Natural killer cell treated with Interleukin-12 subunit alpha and Interleukin-12 subunit beta and Interleukin-15 and Interleukin-18, amount 100 ng/mL, for 72 hours (primary cell): ENCODE results near the gene IFNGR1. TPM values are rescaled to one million over a fixed set of nuclear protein-coding genes. Genes with fewer than 3 reads are reported as not detected.
A peak's percentile ranks its signal among the peaks of the same experiment; 100 is the strongest.
"Not testable (repeated sequence)": the region's sequence is repeated elsewhere in the genome, so short reads cannot be mapped to it uniquely, and the experiment has no call there.

Experiments
- ATAC-seq, 2 donors: fragments of 150-1000 bp; cut with Tn5 transposase in 1 of 2; sonication (Bioruptor Pico), chemical (Tn5 transposase) in 1 of 2; 2 replicates each; pipeline ENCODE4 v1.10.0; 2021
- DNase-seq: peaks from one replicate; pipeline ENCODE4 v3.0.0; 2022; ENCODE audit warnings: low spot score
- H3K27ac Mint-ChIP-seq, 2 donors: 1 replicate in 1 of 2; 2 replicates in 1 of 2; pipeline ENCODE4 v1.8.0; 2022; ENCODE audit warnings: mixed read lengths in 2 of 2, mild to moderate bottlenecking in 1 of 2, moderate library complexity in 1 of 2
- H3K27me3 Mint-ChIP-seq, 2 donors: 1 replicate in 1 of 2; 2 replicates in 1 of 2; pipeline ENCODE4 v1.8.0; 2022; ENCODE audit warnings: mixed read lengths in 2 of 2
- H3K36me3 Mint-ChIP-seq: one replicate; pipeline ENCODE4 v1.8.0; 2022; ENCODE audit warnings: mixed read lengths
- H3K4me1 Mint-ChIP-seq, 2 donors: 1 replicate in 1 of 2; 2 replicates in 1 of 2; pipeline ENCODE4 v1.8.0; 2022; ENCODE audit warnings: low read depth in 2 of 2, mixed read lengths in 2 of 2, mild to moderate bottlenecking in 1 of 2
- H3K4me3 Mint-ChIP-seq: one replicate; pipeline ENCODE4 v1.8.0; 2022; ENCODE audit warnings: mixed read lengths
- H3K9me3 Mint-ChIP-seq: 2 replicates; pipeline ENCODE4 v1.8.0; 2022; ENCODE audit warnings: mixed read lengths
- total RNA-seq, 2 donors: library from RNA; stranded (reverse); gene quantifications; one replicate each; pipeline ENCODE4 v1.2.3, GENCODE V29; 2022

The IFNGR1 gene
- 10 to 100 TPM; 19.8 to 31.9 TPM for total RNA-seq

DNA sequence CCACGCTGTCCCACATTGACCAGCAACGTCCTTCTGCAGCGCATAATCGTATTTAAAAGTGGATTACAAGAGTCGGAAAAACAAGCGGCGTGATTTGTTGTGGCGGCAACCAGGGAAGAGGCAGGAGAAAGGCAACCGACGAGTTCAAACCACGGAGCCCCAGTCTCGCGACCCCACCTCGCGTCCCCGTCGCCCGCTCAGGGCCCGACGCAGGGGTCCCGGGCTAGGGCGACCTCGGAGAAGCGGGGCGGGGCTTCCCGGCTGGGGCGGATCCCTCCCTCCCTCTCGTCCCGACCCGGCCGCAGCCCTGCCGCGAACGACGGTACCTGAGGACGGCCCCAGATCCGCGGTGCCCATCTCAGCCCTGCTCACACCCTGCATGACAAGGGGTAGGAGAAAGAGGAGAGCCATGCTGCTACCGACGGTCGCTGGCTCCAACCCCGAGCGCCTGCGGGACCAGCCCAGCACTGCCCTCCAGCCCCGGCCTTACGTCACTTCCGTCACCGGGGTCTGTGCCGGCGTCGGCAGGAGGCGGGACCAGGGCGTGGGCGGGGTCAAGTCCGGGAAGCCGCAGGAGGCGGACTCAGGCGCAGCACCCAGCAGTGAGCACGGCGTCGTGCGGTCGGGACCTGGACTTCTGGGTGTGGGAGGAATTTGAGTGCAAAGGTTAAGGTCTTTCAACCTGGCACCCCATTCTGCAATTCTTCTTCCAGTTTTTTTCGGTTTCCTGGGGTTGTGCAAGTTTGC, at the start of gene IFNGR1:
TSS of gene IFNGR1 (minus strand) at position 469 of the 747 bp plus-strand sequence. CDS start at position 411, 58 bp downstream.
- DNase-seq (peak; percentile 97), ATAC-seq (peak; percentile 96)
- H3K4me1 Mint-ChIP-seq = peaks cover 53 to 61% of the 10 kb centered on the region in 2 donors
- H3K9me3 Mint-ChIP-seq = no peaks in the 10 kb centered on the region
- peak within 1 kb of the TSS; percentile 97 to 99 for H3K27ac Mint-ChIP-seq
- peaks cover 10% of the 10 kb centered on the region for H3K36me3 Mint-ChIP-seq
- peak within 1 kb of the TSS; percentile 100 for H3K4me3 Mint-ChIP-seq
- H3K27me3 Mint-ChIP-seq = peaks cover 0 to 2% of the 10 kb centered on the region in 2 donors

DNA sequence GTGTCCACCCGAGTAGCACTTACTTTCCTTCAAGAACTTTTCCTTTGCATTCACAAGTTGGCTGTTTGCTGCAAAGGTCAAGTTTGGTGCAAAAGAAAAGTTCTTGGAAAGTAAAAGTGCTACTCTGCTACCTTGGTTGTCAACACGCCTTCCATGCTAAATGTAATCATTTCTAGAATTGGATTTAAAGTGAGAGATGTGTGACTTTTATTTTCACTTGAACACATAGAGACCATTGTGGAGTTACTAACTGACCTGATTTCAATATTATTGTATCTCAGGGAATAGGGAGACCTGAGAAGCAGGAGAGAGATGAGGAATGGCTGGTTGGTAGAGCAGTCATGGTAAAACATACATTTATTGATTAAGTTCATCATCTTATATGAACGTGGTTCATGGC, 49.7 kb upstream of the IFNGR1 start:
- peaks cover 26 to 31% of the 10 kb centered on the region in 2 donors for H3K4me1 Mint-ChIP-seq
- peak overlapping the region; percentile 60 for H3K4me3 Mint-ChIP-seq
- no peaks in the 10 kb centered on the region for H3K9me3 Mint-ChIP-seq
- peak overlapping the region; percentile 17 for H3K27ac Mint-ChIP-seq
- H3K27me3 Mint-ChIP-seq = no peaks in the 10 kb centered on the region
- H3K36me3 Mint-ChIP-seq = no peaks in the 10 kb centered on the region
- peak; percentile 69 for ATAC-seq
- DNase-seq = no peak

DNA sequence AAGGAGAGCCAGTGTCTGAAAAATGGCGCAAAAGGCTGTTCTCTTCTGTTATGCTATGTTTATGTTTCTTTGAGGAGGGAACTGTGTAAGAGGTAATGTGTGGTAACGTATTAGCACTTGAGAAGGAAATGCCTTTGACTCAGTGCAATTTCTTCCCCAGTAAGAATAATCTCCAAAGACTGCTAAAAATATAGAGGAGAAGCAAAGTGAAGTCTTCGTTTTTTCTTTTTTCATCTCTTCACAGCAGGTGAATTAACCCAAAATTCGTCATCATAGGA, 47.1 kb upstream of the IFNGR1 start:
- H3K27ac Mint-ChIP-seq = no peak overlapping the region
- H3K4me1 Mint-ChIP-seq = peaks cover 43 to 48% of the 10 kb centered on the region in 2 donors

DNA sequence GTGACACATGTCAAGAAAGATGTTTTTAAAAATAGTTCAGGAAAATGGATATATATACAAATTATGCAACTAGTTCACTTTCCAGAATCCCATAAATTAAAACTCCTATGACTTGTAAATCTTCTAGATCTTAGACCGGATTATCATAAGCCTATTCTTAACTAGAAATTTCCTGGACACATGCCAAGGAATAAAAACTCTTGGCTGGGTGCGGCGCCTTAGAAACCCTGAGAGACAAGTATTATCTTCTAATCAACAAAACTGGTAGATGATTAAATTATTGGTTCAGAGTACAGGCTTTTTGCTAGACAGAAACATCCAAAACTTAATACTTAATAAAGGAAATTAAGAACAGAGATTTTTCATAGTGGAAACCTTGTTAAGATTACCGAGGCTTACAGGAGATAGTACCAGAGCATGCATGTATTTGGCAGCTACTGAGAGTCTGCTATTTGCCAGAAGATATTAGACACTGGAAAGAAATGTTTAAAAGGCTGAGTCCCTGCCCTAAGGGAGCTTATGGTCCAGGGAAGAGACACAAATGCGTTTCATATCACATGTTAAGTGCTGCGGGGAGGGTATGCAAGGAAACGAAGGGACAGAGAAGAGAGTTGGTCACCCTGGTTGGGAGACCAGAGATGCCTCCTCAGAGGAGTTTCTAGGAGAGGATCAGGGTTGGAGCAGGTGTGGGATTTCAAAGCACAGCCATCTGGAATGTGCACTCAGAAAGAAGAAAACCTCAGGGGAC, 46.5 kb upstream of the IFNGR1 start:
- no peak for DNase-seq
- Mint-ChIP-seq H3K4me1 (peaks cover 48 to 53% of the 10 kb centered on the region in 2 donors), H3K9me3 (no peaks in the 10 kb centered on the region), H3K27me3 (no peaks in the 10 kb centered on the region), H3K27ac (no peak overlapping the region), H3K4me3 (no peak overlapping the region), H3K36me3 (no peaks in the 10 kb centered on the region)
- ATAC-seq = no peak

More for the DNA sequence above, 47.1 kb upstream of the IFNGR1 start:
- H3K36me3 Mint-ChIP-seq = no peaks in the 10 kb centered on the region
- no peak overlapping the region for H3K4me3 Mint-ChIP-seq
- no peak for DNase-seq
- no peaks in the 10 kb centered on the region for H3K27me3 Mint-ChIP-seq
- no peaks in the 10 kb centered on the region for H3K9me3 Mint-ChIP-seq
- ATAC-seq = no peak

DNA sequence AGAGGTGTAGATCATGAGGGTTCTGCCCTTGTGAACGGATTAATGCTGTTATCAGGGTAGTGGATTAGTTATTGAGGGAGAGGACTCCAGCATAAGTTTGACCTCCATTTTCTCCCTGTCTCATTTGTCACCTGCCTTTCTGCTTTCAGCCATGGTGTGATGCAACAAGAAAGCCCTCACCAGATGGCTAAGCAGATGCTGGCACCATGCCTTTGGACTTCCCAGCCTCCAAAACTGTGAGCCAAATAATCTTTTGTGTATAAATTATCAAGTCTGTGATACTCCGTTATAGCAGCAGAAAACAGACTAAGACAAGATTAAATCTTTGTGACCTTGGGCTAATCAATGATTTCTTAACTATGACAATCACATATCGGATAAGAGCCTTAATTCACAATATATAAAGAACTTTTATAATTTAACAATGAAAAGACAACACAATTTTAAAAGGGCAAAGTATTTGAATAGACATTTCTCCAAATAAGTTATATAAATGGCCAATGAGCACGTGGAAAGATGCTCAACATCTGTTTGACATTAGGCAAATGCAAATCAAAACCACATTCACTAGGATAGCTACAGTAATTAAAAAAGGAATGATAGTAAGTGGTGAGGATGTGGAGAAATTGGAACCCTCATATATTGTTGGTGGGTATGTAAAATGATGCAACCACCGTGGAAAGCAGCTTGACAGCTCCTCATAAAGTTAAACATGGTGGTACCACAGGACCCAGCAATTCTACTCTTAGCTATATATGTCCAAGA, 45.3 kb upstream of the IFNGR1 start:
- H3K9me3 Mint-ChIP-seq = no peaks in the 10 kb centered on the region
- H3K27me3 Mint-ChIP-seq = no peaks in the 10 kb centered on the region
- H3K4me1 Mint-ChIP-seq = peaks cover 52 to 53% of the 10 kb centered on the region in 2 donors
- no peaks in the 10 kb centered on the region for H3K36me3 Mint-ChIP-seq
- no peak overlapping the region for H3K27ac Mint-ChIP-seq
- DNase-seq (no peak), ATAC-seq (no peak)
- no peak overlapping the region for H3K4me3 Mint-ChIP-seq

DNA sequence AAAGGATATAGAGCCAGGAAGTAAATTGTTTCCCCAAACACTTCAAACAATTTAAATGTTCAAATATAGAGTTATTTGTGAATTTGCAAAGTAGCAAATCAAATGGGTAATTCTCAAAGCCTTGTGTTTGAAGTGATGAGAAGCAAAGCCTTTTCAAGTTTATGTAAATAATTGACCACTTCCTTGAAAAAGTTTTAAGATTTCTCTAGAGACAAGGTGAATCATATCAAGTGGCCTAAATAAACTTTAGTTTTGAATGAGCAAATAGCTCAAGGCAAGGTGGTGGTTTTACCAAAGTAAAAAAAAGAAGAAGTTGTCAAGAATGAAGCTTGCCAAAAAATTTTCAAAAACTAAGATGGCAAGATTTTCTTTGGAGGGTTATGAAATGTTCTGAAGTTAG, 42.6 kb upstream of the IFNGR1 start:
- no peaks in the 10 kb centered on the region for H3K27me3 Mint-ChIP-seq
- H3K4me3 Mint-ChIP-seq = peak overlapping the region; percentile 60
- H3K27ac Mint-ChIP-seq = peak overlapping the region; percentile 50 to 80
- H3K9me3 Mint-ChIP-seq = no peaks in the 10 kb centered on the region
- peak; percentile 52 to 66 for ATAC-seq
- no peak for DNase-seq
- H3K4me1 Mint-ChIP-seq = peaks cover 62 to 63% of the 10 kb centered on the region in 2 donors
- no peaks in the 10 kb centered on the region for H3K36me3 Mint-ChIP-seq

DNA sequence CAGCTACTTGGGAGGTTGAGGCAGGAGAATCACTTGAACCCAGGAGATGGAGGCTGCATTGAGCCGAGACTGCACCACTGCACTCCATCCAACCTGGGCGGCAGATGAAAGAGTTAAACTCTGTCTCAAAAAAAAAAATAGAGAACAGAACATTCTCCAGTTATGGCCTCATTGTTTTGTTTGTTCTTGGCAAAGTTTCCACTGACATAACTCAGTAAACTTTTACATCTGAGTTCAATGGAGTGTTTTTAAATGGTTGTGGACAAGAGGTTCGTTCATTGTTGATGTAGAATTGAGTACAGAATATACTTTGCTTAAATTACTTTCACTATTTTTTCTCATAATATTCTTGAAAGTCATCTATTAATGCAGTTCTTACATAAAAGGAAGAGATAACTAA, 42.2 kb upstream of the IFNGR1 start:
- Mint-ChIP-seq H3K9me3 (no peaks in the 10 kb centered on the region), H3K4me3 (peak overlapping the region; percentile 60), H3K27me3 (no peaks in the 10 kb centered on the region), H3K27ac (peak overlapping the region; percentile 50 to 80), H3K4me1 (peaks cover 59 to 60% of the 10 kb centered on the region in 2 donors), H3K36me3 (peaks cover under 1% of the 10 kb centered on the region)
- ATAC-seq = no peak
- no peak for DNase-seq

DNA sequence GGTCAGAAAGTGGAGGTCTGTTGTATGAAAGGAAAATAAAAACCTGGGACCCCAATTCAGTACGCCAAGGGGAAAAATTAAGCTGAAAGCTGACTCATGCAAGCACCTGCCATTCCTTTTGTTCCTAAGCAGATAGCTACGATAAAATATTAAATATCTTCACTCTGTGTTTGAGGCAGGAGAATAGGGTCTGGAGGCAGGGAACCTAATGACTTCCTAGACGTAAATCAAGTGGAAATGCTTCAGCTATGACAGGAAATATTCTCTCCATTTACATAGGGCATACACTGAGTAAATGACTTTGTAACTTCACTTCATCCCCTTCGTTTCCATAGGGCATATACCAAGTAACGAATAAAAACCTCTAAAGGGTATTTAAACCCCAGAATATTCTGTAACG, 41.0 kb upstream of the IFNGR1 start:
- Mint-ChIP-seq H3K36me3 (peaks cover 5% of the 10 kb centered on the region), H3K27me3 (no peaks in the 10 kb centered on the region), H3K9me3 (no peaks in the 10 kb centered on the region), H3K4me3 (no peak overlapping the region), H3K4me1 (peaks cover 54 to 57% of the 10 kb centered on the region in 2 donors), H3K27ac (no peak overlapping the region)
- no peak for ATAC-seq
- no peak for DNase-seq

DNA sequence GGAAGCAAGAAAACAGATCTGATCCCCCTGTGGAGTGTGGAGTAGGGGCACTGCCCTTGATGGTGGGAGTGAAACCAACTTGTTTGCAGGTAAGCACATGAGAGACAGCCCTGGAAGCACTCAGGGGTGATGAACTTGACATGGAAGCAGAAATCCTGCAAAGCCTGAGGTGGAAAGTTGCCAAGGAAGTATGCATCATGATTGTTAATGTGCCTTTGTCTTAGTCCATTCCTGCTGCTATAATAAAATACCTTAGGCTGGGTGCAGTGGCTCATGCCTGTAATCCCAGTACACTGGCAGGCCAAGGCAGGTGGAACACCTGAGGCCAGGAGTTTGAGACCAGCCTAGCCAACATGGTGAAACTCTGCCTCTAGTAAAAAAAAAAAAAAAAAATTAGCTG, 40.2 kb upstream of the IFNGR1 start:
- Mint-ChIP-seq H3K27ac (no peak overlapping the region), H3K9me3 (peaks cover 6% of the 10 kb centered on the region), H3K36me3 (peaks cover 13% of the 10 kb centered on the region), H3K27me3 (no peaks in the 10 kb centered on the region), H3K4me1 (peaks cover 54 to 57% of the 10 kb centered on the region in 2 donors), H3K4me3 (no peak overlapping the region)
- ATAC-seq = no peak
- DNase-seq = no peak

DNA sequence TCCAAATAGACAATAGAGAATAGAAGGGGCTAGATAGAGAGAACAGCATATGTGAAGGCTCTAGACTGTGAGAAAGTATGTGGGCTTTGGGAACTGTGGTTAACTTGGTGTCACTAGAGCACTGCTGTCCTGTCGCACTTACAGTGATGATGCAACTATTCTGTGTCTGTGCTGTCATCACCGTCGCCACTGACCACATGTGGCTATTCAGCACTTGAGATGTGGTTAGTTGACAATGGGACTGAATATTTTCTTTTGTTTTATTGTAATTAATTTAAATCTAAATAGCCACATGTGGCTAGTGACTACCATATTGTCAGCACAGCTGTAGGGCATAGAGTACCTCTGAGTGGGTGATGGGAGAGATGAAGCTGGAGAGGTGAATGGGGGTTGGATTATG, 39.0 kb upstream of the IFNGR1 start:
- Mint-ChIP-seq H3K27ac (peak overlapping the region; percentile 4 to 38), H3K36me3 (peaks cover 15% of the 10 kb centered on the region), H3K4me1 (peaks cover 50 to 57% of the 10 kb centered on the region in 2 donors), H3K27me3 (peaks cover 0 to under 1% of the 10 kb centered on the region in 2 donors), H3K4me3 (no peak overlapping the region), H3K9me3 (peaks cover 6% of the 10 kb centered on the region)
- ATAC-seq (peak; percentile 96 to 98), DNase-seq (peak; percentile 84)

DNA sequence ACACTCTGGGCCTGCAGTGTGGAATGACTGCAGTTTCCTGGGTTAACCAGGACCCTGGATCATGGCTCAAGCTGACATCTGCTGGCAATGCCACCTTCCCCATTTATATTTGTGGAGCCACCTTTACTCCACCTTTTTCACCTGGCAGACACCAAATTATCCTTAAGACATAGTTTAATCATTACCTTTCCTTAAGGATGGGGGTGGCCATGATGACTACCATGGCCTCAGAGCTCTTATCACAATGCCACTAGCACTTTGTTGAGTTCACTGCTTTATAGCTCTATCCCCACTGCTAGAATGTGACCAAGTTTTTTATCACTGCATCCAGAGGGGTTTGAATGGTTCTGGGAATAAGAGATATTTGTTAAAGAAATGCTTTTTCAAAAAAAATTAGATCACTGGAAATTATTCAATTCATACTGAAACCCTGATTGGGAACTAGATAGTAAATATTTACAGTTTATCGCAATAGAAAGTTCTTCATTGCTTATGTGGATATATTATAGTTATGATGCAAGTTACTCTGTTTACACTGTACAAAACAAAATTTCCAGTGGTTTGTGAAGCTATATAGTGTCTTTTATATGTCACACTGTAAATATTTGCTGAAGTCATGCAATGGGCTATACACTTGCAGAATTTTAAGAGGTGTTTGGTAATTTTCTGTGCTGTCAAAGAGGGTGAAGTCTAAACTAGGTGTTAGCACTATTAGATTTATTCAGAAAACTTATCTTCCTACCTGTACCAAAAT, 37.3 kb upstream of the IFNGR1 start:
- no peak overlapping the region for H3K4me3 Mint-ChIP-seq
- peaks cover 36 to 40% of the 10 kb centered on the region in 2 donors for H3K4me1 Mint-ChIP-seq
- no peak for ATAC-seq
- H3K9me3 Mint-ChIP-seq = peaks cover 8% of the 10 kb centered on the region
- peaks cover 25% of the 10 kb centered on the region for H3K36me3 Mint-ChIP-seq
- peaks cover 4 to 10% of the 10 kb centered on the region in 2 donors for H3K27me3 Mint-ChIP-seq
- no peak overlapping the region for H3K27ac Mint-ChIP-seq
- DNase-seq = no peak

DNA sequence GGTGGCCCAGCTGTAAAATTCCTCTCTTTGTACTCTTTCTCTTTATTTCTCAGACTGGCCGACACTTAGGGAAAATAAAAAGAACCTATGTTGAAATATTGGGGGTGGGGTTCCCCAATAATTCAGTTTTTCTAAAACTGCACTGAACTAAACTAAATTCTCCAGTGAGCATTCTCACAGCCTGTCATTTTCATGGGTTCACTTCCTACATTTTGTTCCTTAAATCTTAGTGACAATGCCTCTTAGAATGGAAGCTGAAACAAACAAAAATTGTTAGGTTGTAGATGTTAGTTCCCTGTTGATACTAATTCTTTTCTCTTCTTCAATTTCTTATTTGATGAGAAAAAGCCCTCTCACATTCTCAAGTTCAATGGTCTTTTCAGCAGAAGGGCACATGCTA, 35.8 kb upstream of the IFNGR1 start:
- DNase-seq = no peak
- no peak overlapping the region for H3K27ac Mint-ChIP-seq
- H3K4me3 Mint-ChIP-seq = no peak overlapping the region
- peaks cover 4 to 10% of the 10 kb centered on the region in 2 donors for H3K27me3 Mint-ChIP-seq
- peaks cover 23 to 28% of the 10 kb centered on the region in 2 donors for H3K4me1 Mint-ChIP-seq
- H3K9me3 Mint-ChIP-seq = peaks cover 8% of the 10 kb centered on the region
- peaks cover 25% of the 10 kb centered on the region for H3K36me3 Mint-ChIP-seq
- ATAC-seq = no peak

DNA sequence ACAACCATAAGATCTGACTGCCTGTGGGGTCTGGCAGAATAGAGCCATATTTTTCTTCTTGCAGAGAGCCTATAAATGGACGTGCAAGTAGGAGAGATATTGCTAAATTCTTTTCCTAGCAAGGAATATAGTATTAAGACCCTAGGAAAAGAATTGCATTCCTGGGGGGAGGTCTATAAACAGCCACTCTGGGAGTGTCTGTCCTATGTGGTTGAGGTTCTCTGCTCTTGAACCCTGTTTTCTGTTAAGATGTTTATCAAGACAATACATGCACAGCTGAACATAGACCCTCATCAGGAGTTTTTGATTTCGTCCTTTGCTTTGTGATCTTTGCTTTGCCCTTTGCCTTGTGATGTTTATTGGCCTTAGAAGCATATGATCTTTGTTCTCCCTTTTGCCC, 35.2 kb upstream of the IFNGR1 start:
- Mint-ChIP-seq H3K36me3 (peaks cover 25% of the 10 kb centered on the region), H3K4me1 (peaks cover 21 to 28% of the 10 kb centered on the region in 2 donors)
- ATAC-seq, H3K9me3 Mint-ChIP-seq, H3K27me3 Mint-ChIP-seq, DNase-seq, H3K4me3 Mint-ChIP-seq, H3K27ac Mint-ChIP-seq: not testable (repeated sequence)
